ENCODE measurements around the gene C5orf22. TPM values are rescaled to one million over a fixed set of nuclear protein-coding genes. Genes with fewer than 3 reads are reported as not detected.

C5orf22 gene
- total and polyA plus RNA-seq, 4 donors: 4.6 to 10.3 (median 7.0) TPM

DNA sequence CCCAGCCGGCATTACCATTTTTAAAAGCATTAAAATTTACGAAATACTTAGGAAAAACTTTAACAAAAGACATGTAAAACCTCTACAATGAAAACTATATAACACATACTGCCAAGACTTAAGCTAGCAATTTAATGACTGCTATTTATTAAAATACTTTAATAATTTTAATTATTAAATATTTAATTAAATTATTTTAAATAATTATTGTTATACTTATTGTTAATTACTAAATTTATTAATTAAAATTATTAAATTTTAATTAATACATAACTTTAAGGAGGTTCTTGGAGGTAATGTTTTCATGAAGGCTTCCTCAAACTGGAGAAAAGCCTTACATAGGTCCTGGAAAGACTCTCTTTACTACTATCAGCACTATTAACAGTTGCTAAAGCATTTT is 47.5 kb downstream of the C5orf22 start:
- Histone ChIP-seq H3K9me3 (ENCODE audit: control insufficient read depth in 4 of 4, low read length in 3 of 4) (no peaks in the 10 kb centered on the region), H3K4me1 (ENCODE audit: control insufficient read depth in 4 of 4, insufficient read depth in 4 of 4, low read length in 3 of 4) (no peaks in the 10 kb centered on the region), H3K9ac (ENCODE audit: low read depth in 1 of 2, low read length in 2 of 2) (no peak overlapping the region), H3K4me3 (ENCODE audit: low read depth in 1 of 3, low read length in 3 of 3) (no peak overlapping the region), H3K27me3 (ENCODE audit: control insufficient read depth in 4 of 4, insufficient read depth in 4 of 4, low read length in 3 of 4) (peaks cover 0 to 2% (median 0%) of the 10 kb centered on the region in 4 donors), H3K36me3 (ENCODE audit: control insufficient read depth in 4 of 4, insufficient read depth in 3 of 4, low read depth in 1 of 4, low read length in 3 of 4) (no peaks in the 10 kb centered on the region), H3K27ac (ENCODE audit: low read depth in 1 of 2, low read length in 2 of 2) (no peak overlapping the region)
- DNase-seq (ENCODE audit: low spot score): no peak
- 89% methylated on average over 2 of the region's 2 CpGs for WGBS
- TF ChIP-seq, protein P1, sequence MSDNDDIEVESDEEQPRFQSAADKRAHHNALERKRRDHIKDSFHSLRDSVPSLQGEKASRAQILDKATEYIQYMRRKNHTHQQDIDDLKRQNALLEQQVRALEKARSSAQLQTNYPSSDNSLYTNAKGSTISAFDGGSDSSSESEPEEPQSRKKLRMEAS (IDR thresholded peaks at IDR 0.05): no peak
- TF ChIP-seq, protein P2, sequence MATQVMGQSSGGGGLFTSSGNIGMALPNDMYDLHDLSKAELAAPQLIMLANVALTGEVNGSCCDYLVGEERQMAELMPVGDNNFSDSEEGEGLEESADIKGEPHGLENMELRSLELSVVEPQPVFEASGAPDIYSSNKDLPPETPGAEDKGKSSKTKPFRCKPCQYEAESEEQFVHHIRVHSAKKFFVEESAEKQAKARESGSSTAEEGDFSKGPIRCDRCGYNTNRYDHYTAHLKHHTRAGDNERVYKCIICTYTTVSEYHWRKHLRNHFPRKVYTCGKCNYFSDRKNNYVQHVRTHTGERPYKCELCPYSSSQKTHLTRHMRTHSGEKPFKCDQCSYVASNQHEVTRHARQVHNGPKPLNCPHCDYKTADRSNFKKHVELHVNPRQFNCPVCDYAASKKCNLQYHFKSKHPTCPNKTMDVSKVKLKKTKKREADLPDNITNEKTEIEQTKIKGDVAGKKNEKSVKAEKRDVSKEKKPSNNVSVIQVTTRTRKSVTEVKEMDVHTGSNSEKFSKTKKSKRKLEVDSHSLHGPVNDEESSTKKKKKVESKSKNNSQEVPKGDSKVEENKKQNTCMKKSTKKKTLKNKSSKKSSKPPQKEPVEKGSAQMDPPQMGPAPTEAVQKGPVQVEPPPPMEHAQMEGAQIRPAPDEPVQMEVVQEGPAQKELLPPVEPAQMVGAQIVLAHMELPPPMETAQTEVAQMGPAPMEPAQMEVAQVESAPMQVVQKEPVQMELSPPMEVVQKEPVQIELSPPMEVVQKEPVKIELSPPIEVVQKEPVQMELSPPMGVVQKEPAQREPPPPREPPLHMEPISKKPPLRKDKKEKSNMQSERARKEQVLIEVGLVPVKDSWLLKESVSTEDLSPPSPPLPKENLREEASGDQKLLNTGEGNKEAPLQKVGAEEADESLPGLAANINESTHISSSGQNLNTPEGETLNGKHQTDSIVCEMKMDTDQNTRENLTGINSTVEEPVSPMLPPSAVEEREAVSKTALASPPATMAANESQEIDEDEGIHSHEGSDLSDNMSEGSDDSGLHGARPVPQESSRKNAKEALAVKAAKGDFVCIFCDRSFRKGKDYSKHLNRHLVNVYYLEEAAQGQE (IDR thresholded peaks at IDR 0.05): no peak
- TF ChIP-seq GABPA (IDR thresholded peaks at IDR 0.05 in 1 of 2, conservative IDR thresholded peaks at IDR 0.05 in 1 of 2): no peak
- no peak for TF ChIP-seq YY1 (IDR thresholded peaks at IDR 0.05)
- TF ChIP-seq TAF1 (conservative IDR thresholded peaks at IDR 0.05): no peak
- no peak for TF ChIP-seq HNF4G (IDR thresholded peaks at IDR 0.05)
- no peak for TF ChIP-seq JUND (IDR thresholded peaks at IDR 0.05)
- no peak for TF ChIP-seq SP1 (IDR thresholded peaks at IDR 0.05)
- no peak for TF ChIP-seq FOXA1 (IDR thresholded peaks at IDR 0.05)
- TF ChIP-seq, protein P3, sequence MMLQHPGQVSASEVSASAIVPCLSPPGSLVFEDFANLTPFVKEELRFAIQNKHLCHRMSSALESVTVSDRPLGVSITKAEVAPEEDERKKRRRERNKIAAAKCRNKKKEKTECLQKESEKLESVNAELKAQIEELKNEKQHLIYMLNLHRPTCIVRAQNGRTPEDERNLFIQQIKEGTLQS (IDR thresholded peaks at IDR 0.05): no peak
- TF ChIP-seq RXRA (IDR thresholded peaks at IDR 0.05): no peak
- TF ChIP-seq RAD21 (IDR thresholded peaks at IDR 0.05): no peak
- TF ChIP-seq, protein P4, sequence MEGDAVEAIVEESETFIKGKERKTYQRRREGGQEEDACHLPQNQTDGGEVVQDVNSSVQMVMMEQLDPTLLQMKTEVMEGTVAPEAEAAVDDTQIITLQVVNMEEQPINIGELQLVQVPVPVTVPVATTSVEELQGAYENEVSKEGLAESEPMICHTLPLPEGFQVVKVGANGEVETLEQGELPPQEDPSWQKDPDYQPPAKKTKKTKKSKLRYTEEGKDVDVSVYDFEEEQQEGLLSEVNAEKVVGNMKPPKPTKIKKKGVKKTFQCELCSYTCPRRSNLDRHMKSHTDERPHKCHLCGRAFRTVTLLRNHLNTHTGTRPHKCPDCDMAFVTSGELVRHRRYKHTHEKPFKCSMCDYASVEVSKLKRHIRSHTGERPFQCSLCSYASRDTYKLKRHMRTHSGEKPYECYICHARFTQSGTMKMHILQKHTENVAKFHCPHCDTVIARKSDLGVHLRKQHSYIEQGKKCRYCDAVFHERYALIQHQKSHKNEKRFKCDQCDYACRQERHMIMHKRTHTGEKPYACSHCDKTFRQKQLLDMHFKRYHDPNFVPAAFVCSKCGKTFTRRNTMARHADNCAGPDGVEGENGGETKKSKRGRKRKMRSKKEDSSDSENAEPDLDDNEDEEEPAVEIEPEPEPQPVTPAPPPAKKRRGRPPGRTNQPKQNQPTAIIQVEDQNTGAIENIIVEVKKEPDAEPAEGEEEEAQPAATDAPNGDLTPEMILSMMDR (IDR thresholded peaks at IDR 0.05; ENCODE audit: low read depth, low read length, missing input control): no peak
- TF ChIP-seq FOXA2 (IDR thresholded peaks at IDR 0.05): no peak
- no peak for TF ChIP-seq NR2F2 (IDR thresholded peaks at IDR 0.05)
- TF ChIP-seq HNF4A (conservative IDR thresholded peaks at IDR 0.05): no peak
- no peak for TF ChIP-seq EGR1 (IDR thresholded peaks at IDR 0.05; ENCODE audit: low read depth in 2 of 2)
- TF ChIP-seq, protein P5, sequence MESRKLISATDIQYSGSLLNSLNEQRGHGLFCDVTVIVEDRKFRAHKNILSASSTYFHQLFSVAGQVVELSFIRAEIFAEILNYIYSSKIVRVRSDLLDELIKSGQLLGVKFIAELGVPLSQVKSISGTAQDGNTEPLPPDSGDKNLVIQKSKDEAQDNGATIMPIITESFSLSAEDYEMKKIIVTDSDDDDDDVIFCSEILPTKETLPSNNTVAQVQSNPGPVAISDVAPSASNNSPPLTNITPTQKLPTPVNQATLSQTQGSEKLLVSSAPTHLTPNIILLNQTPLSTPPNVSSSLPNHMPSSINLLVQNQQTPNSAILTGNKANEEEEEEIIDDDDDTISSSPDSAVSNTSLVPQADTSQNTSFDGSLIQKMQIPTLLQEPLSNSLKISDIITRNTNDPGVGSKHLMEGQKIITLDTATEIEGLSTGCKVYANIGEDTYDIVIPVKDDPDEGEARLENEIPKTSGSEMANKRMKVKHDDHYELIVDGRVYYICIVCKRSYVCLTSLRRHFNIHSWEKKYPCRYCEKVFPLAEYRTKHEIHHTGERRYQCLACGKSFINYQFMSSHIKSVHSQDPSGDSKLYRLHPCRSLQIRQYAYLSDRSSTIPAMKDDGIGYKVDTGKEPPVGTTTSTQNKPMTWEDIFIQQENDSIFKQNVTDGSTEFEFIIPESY (IDR thresholded peaks at IDR 0.05): no peak

Data from liver (tissue), 9 donors.